ENCODE measurements around the gene CCDC191. TPM values are rescaled to one million over a fixed set of nuclear protein-coding genes. Genes with fewer than 3 reads are reported as not detected.

Gene CCDC191
- total RNA-seq, 1 experiment from 2014 or later = 0.39 TPM

Other genes starting within 250 kb of the CCDC191 start
- gene GRAMD1C, start 217.7 kb downstream of the CCDC191 start, total RNA-seq (2014; rRNA removed; shearing (Covaris generic)) = 13.8 and 29.7 TPM in 2 replicates
- 0.45 and 0.47 TPM in 2 replicates for gene ZDHHC23, start 108.5 kb downstream of the CCDC191 start, total RNA-seq (2014; rRNA removed; shearing (Covaris generic))
- 19.7 and 22.7 TPM in 2 replicates for gene QTRT2, start 211 bp upstream of the CCDC191 start, total RNA-seq (2014; rRNA removed; shearing (Covaris generic))
- gene DRD3, start 122.5 kb upstream of the CCDC191 start, total RNA-seq (2014; rRNA removed; shearing (Covaris generic)) = not detected in 2 replicates
- gene ZNF80, start 181.1 kb upstream of the CCDC191 start, total RNA-seq (2014; rRNA removed; shearing (Covaris generic)) = not detected in 2 replicates
- not detected in 2 replicates for gene TIGIT, start 237.5 kb upstream of the CCDC191 start, total RNA-seq (2014; rRNA removed; shearing (Covaris generic))

All from SJSA1 (cell line).